Vagina (tissue), 2 donors: ENCODE results near the gene DYNLT1. TPM values are rescaled to one million over a fixed set of nuclear protein-coding genes. Genes with fewer than 3 reads are reported as not detected.

ENCODE experiments used
- DNase-seq, 2 donors: peaks; one replicate each; pipeline ENCODE4 v3.0.0-alpha.2; 2017; ENCODE audit errors: extremely low spot score in 2 of 2
- H3K27ac ChIP-seq: fragments of 200-600 bp; sonication (generic); one replicate; pipeline ENCODE4 v1.5.1; 2019
- H3K27me3 ChIP-seq: fragments of 200-600 bp; sonication (generic); one replicate; pipeline ENCODE4 v1.5.1; 2019
- H3K36me3 ChIP-seq, 2 donors: fragments of 200-600 bp; sonication (generic); one replicate each; pipeline ENCODE4 v1.5.1; 2017 to 2019
- H3K4me1 ChIP-seq: fragments of 200-600 bp; sonication (generic); one replicate; pipeline ENCODE4 v1.5.1; 2019
- H3K4me3 ChIP-seq, 2 donors: fragments of 200-600 bp; sonication (generic); 1 replicate in 1 of 2; 2 replicates in 1 of 2; pipeline ENCODE4 v1.5.1; 2016 to 2019
- H3K9me3 ChIP-seq: fragments of 200-600 bp; sonication (generic); one replicate; pipeline ENCODE4 v1.5.1; 2019
- POLR2A ChIP-seq, 2 donors: fragments of 450-650 bp; IDR thresholded peaks; one replicate each; pipeline ENCODE4 v1.6.1; 2017; ENCODE audit warnings: antibody characterized with exemption in 2 of 2, mild to moderate bottlenecking in 2 of 2, moderate library complexity in 2 of 2
- POLR2AphosphoS5 ChIP-seq, 2 donors: sonication (generic); formaldehyde crosslinking; IDR thresholded peaks; one replicate each; pipeline ENCODE4 v1.9.0; 2017; ENCODE audit warnings: antibody characterized with exemption in 2 of 2, mild to moderate bottlenecking in 2 of 2, low read depth in 1 of 2; ENCODE audit not compliant: insufficient read depth in 1 of 2
- intact Hi-C: fragments of 100-400 bp; cut with DNase I; formaldehyde crosslinking; loops from one replicate; pipeline ENCODE4 v1.15.1; 2023
- total RNA-seq: library from RNA; depleted of rRNA; stranded (reverse); fragments of >200 nt; gene quantifications from one replicate; pipeline ENCODE4 v1.2.3, GENCODE V29; 2016
- TF ChIP-seq, protein P1 (sequence below), 3 experiments: fragments of 450-650 bp in 2 of 3; fragments of 200-600 bp in 1 of 3; sonication (generic) in 1 of 3; IDR thresholded peaks; one replicate each; pipeline ENCODE4 v1.5.1; 2017 to 2019; ENCODE audit warnings: antibody characterized with exemption in 3 of 3, mild to moderate bottlenecking in 2 of 3, moderate library complexity in 2 of 3

Gene DYNLT1
- total RNA-seq, 1 donor from 2014 or later, result 65.8 TPM

DNA sequence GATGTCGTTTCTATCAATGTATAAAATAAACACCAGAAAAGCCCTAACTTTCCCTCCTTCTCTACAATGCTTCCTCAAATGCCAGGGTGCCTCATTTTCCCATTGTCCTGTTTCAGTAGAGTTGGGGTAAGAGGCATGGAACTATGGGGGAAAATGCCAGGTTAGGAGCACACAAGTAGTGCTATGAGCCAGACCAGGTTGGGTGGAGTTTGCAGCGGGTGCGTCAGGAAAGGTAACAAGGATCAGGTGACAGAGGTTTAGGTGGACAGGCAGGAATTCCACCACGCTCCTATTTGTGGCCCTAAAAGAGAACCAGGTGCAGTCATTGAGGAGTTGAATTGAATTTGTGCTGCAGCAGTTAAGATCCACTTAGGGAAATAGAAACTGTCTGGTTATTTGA lies 41.8 kb upstream of the DYNLT1 start:
- H3K36me3 ChIP-seq, result no peaks in the 10 kb centered on the region
- H3K9me3 ChIP-seq, result no peaks in the 10 kb centered on the region
- H3K27ac ChIP-seq, result no peak overlapping the region
- TF ChIP-seq POLR2AphosphoS5 (IDR thresholded peaks at IDR 0.05; ENCODE audit: insufficient read depth in 1 of 2, low read depth in 1 of 2) (no peak), POLR2A (IDR thresholded peaks at IDR 0.05) (no peak)
- TF ChIP-seq, protein P1, sequence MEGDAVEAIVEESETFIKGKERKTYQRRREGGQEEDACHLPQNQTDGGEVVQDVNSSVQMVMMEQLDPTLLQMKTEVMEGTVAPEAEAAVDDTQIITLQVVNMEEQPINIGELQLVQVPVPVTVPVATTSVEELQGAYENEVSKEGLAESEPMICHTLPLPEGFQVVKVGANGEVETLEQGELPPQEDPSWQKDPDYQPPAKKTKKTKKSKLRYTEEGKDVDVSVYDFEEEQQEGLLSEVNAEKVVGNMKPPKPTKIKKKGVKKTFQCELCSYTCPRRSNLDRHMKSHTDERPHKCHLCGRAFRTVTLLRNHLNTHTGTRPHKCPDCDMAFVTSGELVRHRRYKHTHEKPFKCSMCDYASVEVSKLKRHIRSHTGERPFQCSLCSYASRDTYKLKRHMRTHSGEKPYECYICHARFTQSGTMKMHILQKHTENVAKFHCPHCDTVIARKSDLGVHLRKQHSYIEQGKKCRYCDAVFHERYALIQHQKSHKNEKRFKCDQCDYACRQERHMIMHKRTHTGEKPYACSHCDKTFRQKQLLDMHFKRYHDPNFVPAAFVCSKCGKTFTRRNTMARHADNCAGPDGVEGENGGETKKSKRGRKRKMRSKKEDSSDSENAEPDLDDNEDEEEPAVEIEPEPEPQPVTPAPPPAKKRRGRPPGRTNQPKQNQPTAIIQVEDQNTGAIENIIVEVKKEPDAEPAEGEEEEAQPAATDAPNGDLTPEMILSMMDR (IDR thresholded peaks at IDR 0.05), result no peak
- peaks cover 6% of the 10 kb centered on the region for H3K4me1 ChIP-seq
- no peaks in the 10 kb centered on the region for H3K27me3 ChIP-seq
- intact Hi-C loops, result no loop called here
- H3K4me3 ChIP-seq, result no peak overlapping the region
- DNase-seq, result peak in 1 of 2 donors; percentile 42

DNA sequence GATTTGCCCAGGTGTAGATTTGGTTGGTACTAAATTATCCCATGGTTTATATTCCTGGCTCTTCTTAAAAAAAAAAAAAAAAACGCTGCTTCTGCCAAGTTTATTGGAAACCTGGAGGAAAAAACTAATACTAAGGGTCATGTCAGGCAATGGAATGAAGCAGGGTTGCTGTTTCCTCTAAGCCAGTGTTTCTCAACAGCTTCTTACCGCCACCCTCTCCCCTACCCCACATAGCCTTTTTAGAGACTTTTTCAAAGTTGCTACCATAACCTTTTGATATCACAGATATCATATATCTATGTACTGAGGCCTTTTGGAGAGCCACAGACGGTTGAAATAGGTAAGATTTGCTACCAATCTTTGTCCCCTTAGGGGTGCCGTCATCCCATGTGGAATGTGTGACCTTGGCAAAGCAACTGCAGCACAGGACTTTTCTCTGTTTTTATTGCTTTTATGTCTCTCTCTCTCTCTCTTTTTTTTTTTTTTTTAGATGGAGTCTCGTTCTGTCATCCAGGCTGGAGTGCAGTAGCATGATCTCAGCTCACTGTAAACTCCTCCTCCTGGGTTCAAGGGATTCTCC lies 40.3 kb upstream of the DYNLT1 start:
- intact Hi-C loops, result no loop called here
- H3K9me3 ChIP-seq, result no peaks in the 10 kb centered on the region
- H3K36me3 ChIP-seq, result no peaks in the 10 kb centered on the region
- no peak overlapping the region for H3K27ac ChIP-seq
- DNase-seq, result peak in 1 of 2 donors; percentile 22
- peaks cover 6% of the 10 kb centered on the region for H3K4me1 ChIP-seq
- TF ChIP-seq POLR2A (IDR thresholded peaks at IDR 0.05) (no peak), POLR2AphosphoS5 (IDR thresholded peaks at IDR 0.05; ENCODE audit: insufficient read depth in 1 of 2, low read depth in 1 of 2) (no peak)
- TF ChIP-seq, protein P1 (IDR thresholded peaks at IDR 0.05), result no peak
- no peak overlapping the region for H3K4me3 ChIP-seq
- no peaks in the 10 kb centered on the region for H3K27me3 ChIP-seq

DNA sequence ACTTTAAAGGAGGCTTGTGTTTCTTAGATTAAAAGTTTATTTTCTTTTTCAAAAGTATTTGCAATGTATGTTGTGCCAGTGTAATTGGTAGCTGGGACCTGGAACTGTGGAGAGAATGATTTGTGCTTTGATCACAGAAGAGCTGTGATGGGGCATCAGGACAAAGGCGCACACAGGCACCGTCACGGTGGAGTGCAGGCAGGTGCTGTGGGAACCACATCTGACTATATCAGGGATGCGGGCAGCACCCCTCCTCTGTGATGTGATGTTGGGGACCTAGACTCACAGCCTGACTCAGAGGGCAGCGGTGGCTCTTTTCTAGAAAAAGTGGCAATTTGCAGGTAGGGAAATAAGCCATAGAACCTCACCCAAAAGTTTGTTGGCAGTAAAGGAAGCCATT lies 39.8 kb upstream of the DYNLT1 start:
- DNase-seq, result peak in 1 of 2 donors; percentile 72

DNA sequence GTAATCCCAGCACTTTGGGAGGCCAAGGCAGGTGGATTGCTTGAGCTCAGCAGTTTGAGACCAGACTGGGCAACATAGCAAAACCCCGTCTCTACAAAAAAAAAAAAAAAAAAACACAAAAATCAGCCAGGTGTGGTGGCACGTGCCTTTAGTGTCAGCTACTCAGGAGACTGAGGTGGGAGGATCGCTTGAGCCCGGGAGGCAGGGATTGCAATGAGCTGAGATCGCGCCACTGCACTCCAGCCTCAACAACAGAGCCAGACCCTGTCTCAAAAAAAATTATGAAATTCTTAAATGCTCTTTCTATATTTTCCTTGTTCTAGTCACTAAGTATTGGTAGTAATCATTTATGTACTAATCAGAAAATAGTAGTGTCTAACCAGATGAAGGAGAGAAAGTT lies 35.9 kb upstream of the DYNLT1 start:
- no peak for DNase-seq
- Histone ChIP-seq H3K9me3 (no peaks in the 10 kb centered on the region), H3K4me3 (no peak overlapping the region), H3K27ac (no peak overlapping the region), H3K27me3 (no peaks in the 10 kb centered on the region), H3K36me3 (no peaks in the 10 kb centered on the region), H3K4me1 (peaks cover 11% of the 10 kb centered on the region)
- intact Hi-C loops, result no loop called here
- no peak for TF ChIP-seq POLR2AphosphoS5 (IDR thresholded peaks at IDR 0.05; ENCODE audit: insufficient read depth in 1 of 2, low read depth in 1 of 2)
- TF ChIP-seq, protein P1 (IDR thresholded peaks at IDR 0.05), result no peak
- no peak for TF ChIP-seq POLR2A (IDR thresholded peaks at IDR 0.05)

More for the DNA sequence above, 39.8 kb upstream of the DYNLT1 start:
- Histone ChIP-seq H3K4me3 (no peak overlapping the region), H3K4me1 (peaks cover 6% of the 10 kb centered on the region), H3K27ac (no peak overlapping the region), H3K36me3 (no peaks in the 10 kb centered on the region), H3K27me3 (no peaks in the 10 kb centered on the region), H3K9me3 (no peaks in the 10 kb centered on the region)
- no peak for TF ChIP-seq POLR2AphosphoS5 (IDR thresholded peaks at IDR 0.05; ENCODE audit: insufficient read depth in 1 of 2, low read depth in 1 of 2)
- TF ChIP-seq, protein P1 (IDR thresholded peaks at IDR 0.05), result no peak
- TF ChIP-seq POLR2A (IDR thresholded peaks at IDR 0.05), result no peak
- intact Hi-C loops, result no loop called here

DNA sequence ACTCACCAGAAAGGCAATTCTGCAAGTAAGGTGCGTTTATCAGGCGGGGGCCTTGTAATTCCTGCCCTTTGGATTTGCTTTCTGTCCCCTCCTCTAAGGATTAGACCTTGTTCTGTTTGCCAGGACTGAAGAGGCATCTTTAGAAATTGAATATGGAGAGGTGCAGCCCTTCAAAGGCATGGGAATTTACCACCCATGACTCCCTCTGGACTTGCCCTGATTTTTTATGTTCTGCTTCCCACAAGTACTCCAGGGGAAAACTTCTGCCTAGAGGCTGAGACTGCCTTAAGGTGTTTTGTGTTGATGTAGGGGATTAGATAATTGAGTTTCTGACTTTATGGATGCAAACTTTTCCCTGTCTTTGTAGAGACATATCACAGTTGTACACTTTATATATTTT lies 35.5 kb upstream of the DYNLT1 start:
- no peak for DNase-seq
- H3K27me3 ChIP-seq, result no peaks in the 10 kb centered on the region
- no peaks in the 10 kb centered on the region for H3K9me3 ChIP-seq
- intact Hi-C loops, result no loop called here
- TF ChIP-seq POLR2A (IDR thresholded peaks at IDR 0.05), result no peak
- TF ChIP-seq, protein P1 (IDR thresholded peaks at IDR 0.05), result no peak
- TF ChIP-seq POLR2AphosphoS5 (IDR thresholded peaks at IDR 0.05; ENCODE audit: insufficient read depth in 1 of 2, low read depth in 1 of 2), result no peak
- H3K27ac ChIP-seq, result no peak overlapping the region
- peaks cover 7% of the 10 kb centered on the region for H3K4me1 ChIP-seq
- H3K36me3 ChIP-seq, result no peaks in the 10 kb centered on the region
- H3K4me3 ChIP-seq, result no peak overlapping the region
